HG02852 (cell line): ENCODE measurements around the gene INKA2.

ENCODE experiments used
- ATAC-seq: cut with Tn5 transposase; IDR thresholded peaks from one replicate; pipeline ENCODE4 v1.9.1; 2021; ENCODE audit warnings: mild to moderate bottlenecking, moderate library complexity; ENCODE audit not compliant: unreplicated experiment

The INKA2 gene

GRCh38 chr1:111734426-111734825 is 4.8 kb downstream of the INKA2 start:
- ATAC-seq: no peak

- ATAC-seq: no peak
Observed at GRCh38 chr1:111733992-111734341, 5.2 kb downstream of the INKA2 start.

GRCh38 chr1:111733183-111733991 is 5.8 kb downstream of the INKA2 start:
- no peak for ATAC-seq

GRCh38 chr1:111732718-111733117 is 6.5 kb downstream of the INKA2 start:
- ATAC-seq: no peak

GRCh38 chr1:111731956-111732355 is 7.2 kb downstream of the INKA2 start:
- ATAC-seq: no peak

GRCh38 chr1:111730706-111731105 is 8.5 kb downstream of the INKA2 start:
- no peak for ATAC-seq

- no peak for ATAC-seq
Observed at GRCh38 chr1:111729946-111730681, 9.1 kb downstream of the INKA2 start.

- no peak for ATAC-seq
Observed at GRCh38 chr1:111729271-111729921, 9.8 kb downstream of the INKA2 start.

- ATAC-seq: no peak
Observed at GRCh38 chr1:111727056-111727455, 12.1 kb downstream of the INKA2 start.

- no peak for ATAC-seq
Observed at GRCh38 chr1:111725192-111725591, 14.0 kb downstream of the INKA2 start.

- no peak for ATAC-seq
Observed at GRCh38 chr1:111723871-111724270, 15.3 kb downstream of the INKA2 start.

- ATAC-seq: no peak
Observed at GRCh38 chr1:111723091-111723806, 15.9 kb downstream of the INKA2 start.

GRCh38 chr1:111720977-111721786 is 18.0 kb downstream of the INKA2 start:
- ATAC-seq: no peak

- ATAC-seq: no peak
Observed at GRCh38 chr1:111720274-111720976, 18.8 kb downstream of the INKA2 start.

- no peak for ATAC-seq
Observed at GRCh38 chr1:111719674-111720132, 19.5 kb downstream of the INKA2 start.

- ATAC-seq: no peak
Observed at GRCh38 chr1:111719135-111719534, 20.1 kb downstream of the INKA2 start.

- no peak for ATAC-seq
Observed at GRCh38 chr1:111717450-111717849, 21.7 kb downstream of the INKA2 start.

GRCh38 chr1:111716333-111716732 is 22.9 kb downstream of the INKA2 start:
- ATAC-seq: no peak

- ATAC-seq: no peak
Observed at GRCh38 chr1:111709986-111710385, 29.2 kb downstream of the INKA2 start.

GRCh38 chr1:111707906-111708305 is 31.3 kb downstream of the INKA2 start:
- no peak for ATAC-seq
